ENCODE results near the gene PRND. TPM values are rescaled to one million over a fixed set of nuclear protein-coding genes. Genes with fewer than 3 reads are reported as not detected.
"Not testable (repeated sequence)": the region's sequence is repeated elsewhere in the genome, so short reads cannot be mapped to it uniquely, and the experiment has no call there.

The PRND gene
- total RNA-seq, 1 donor = not detected

- peak in 1 of 3 donors; percentile 40 for DNase-seq (ENCODE audit: low read depth in 2 of 3, low spot score in 2 of 3)
Measured at GRCh38 chr20:4730780-4731179, 9.1 kb downstream of the PRND start.

GRCh38 chr20:4736875-4737274 lies 15.2 kb downstream of the PRND start:
- DNase-seq (ENCODE audit: low read depth in 2 of 3, low spot score in 2 of 3) = no peak

- DNase-seq (ENCODE audit: low read depth in 2 of 3, low spot score in 2 of 3) = no peak
Measured at GRCh38 chr20:4737857-4738627, 16.3 kb downstream of the PRND start.

- peak in 2 of 3 donors; percentile 57 to 72 for DNase-seq (ENCODE audit: low read depth in 2 of 3, low spot score in 2 of 3)
Measured at GRCh38 chr20:4740774-4741431, 19.2 kb downstream of the PRND start.

- DNase-seq (ENCODE audit: low read depth in 2 of 3, low spot score in 2 of 3) = no peak
Measured at GRCh38 chr20:4748847-4749246, 27.1 kb downstream of the PRND start.

- no peak for DNase-seq (ENCODE audit: low read depth in 2 of 3, low spot score in 2 of 3)
Measured at GRCh38 chr20:4749326-4749725, 27.6 kb downstream of the PRND start.

GRCh38 chr20:4750381-4750780 lies 28.7 kb downstream of the PRND start:
- no peak for DNase-seq (ENCODE audit: low read depth in 2 of 3, low spot score in 2 of 3)

GRCh38 chr20:4759100-4759884 lies 37.6 kb downstream of the PRND start:
- DNase-seq (ENCODE audit: low read depth in 2 of 3, low spot score in 2 of 3) = peak in 2 of 3 donors; percentile 19 to 50

- DNase-seq (ENCODE audit: low read depth in 2 of 3, low spot score in 2 of 3) = no peak
Measured at GRCh38 chr20:4763261-4763660, 41.6 kb downstream of the PRND start.

GRCh38 chr20:4763723-4764510 lies 42.2 kb downstream of the PRND start:
- DNase-seq (ENCODE audit: low read depth in 2 of 3, low spot score in 2 of 3) = no peak

- no peak for DNase-seq (ENCODE audit: low read depth in 2 of 3, low spot score in 2 of 3)
Measured at GRCh38 chr20:4764805-4765204, 43.1 kb downstream of the PRND start.

- no peak for DNase-seq (ENCODE audit: low read depth in 2 of 3, low spot score in 2 of 3)
Measured at GRCh38 chr20:4765681-4766080, 44.0 kb downstream of the PRND start.

- DNase-seq (ENCODE audit: low read depth in 2 of 3, low spot score in 2 of 3) = peak in 2 of 3 donors; percentile 84 to 86
Measured at GRCh38 chr20:4766631-4767030, 44.9 kb downstream of the PRND start.

- DNase-seq (ENCODE audit: low read depth in 2 of 3, low spot score in 2 of 3) = peak in 2 of 3 donors; percentile 80 to 90
Measured at GRCh38 chr20:4767084-4767483, 45.4 kb downstream of the PRND start.

- DNase-seq (ENCODE audit: low read depth in 2 of 3, low spot score in 2 of 3) = no peak
Measured at GRCh38 chr20:4769328-4769727, 47.6 kb downstream of the PRND start.

GRCh38 chr20:4770026-4770425 lies 48.3 kb downstream of the PRND start:
- no peak for DNase-seq (ENCODE audit: low read depth in 2 of 3, low spot score in 2 of 3)

GRCh38 chr20:4771004-4771403 lies 49.3 kb downstream of the PRND start:
- DNase-seq (ENCODE audit: low read depth in 2 of 3, low spot score in 2 of 3) = no peak

- no peak for DNase-seq (ENCODE audit: low read depth in 2 of 3, low spot score in 2 of 3)
Measured at GRCh38 chr20:4772132-4772531, 50.4 kb downstream of the PRND start.

GRCh38 chr20:4773014-4773413 lies 51.3 kb downstream of the PRND start:
- DNase-seq (ENCODE audit: low read depth in 2 of 3, low spot score in 2 of 3) = not testable (repeated sequence)

- DNase-seq (ENCODE audit: low read depth in 2 of 3, low spot score in 2 of 3) = no peak
Measured at GRCh38 chr20:4773736-4774135, 52.0 kb downstream of the PRND start.

GRCh38 chr20:4774207-4774606 lies 52.5 kb downstream of the PRND start:
- DNase-seq (ENCODE audit: low read depth in 2 of 3, low spot score in 2 of 3) = no peak
